ENCODE data around the gene AJM1.

Gene AJM1

GRCh38 chr9:136826188-136826541 lies 16.1 kb upstream of the AJM1 start:
- Histone ChIP-seq H3K4me1 (ENCODE audit: control insufficient read depth, low read length) (no peaks in the 10 kb centered on the region), H3K36me3 (ENCODE audit: control insufficient read depth, low read length) (peaks cover 78% of the 10 kb centered on the region), H3K79me2 (ENCODE audit: control insufficient read depth, low read length) (peaks cover 12% of the 10 kb centered on the region), H3K27me3 (ENCODE audit: control insufficient read depth, low read length) (no peaks in the 10 kb centered on the region), H3K9me3 (ENCODE audit: control insufficient read depth, insufficient read depth, low read length) (no peaks in the 10 kb centered on the region), H3K4me2 (ENCODE audit: low read length) (no peak overlapping the region), H3K9me2 (replicated peaks; ENCODE audit: control insufficient read depth, low read length) (no peaks in the 10 kb centered on the region), H3K27ac (ENCODE audit: low read depth, low read length) (no peak overlapping the region), H3K4me3 (ENCODE audit: low read length) (no peak overlapping the region), H4K20me1 (ENCODE audit: control insufficient read depth, insufficient read depth, low read depth, low read length) (no peaks in the 10 kb centered on the region; the same call in 1 of the 2 replicates), H3F3A (ENCODE audit: control insufficient read depth, insufficient read depth) (no peaks in the 10 kb centered on the region)
- TF ChIP-seq EZH2phosphoT487 (IDR thresholded peaks at IDR 0.05; ENCODE audit: borderline replicate concordance, low read length) = no peak
- TF ChIP-seq CTCF (IDR thresholded peaks at IDR 0.05; ENCODE audit: low read depth, low read length, poor library complexity, severe bottlenecking) = no peak

- no peaks in the 10 kb centered on the region for H3F3A ChIP-seq (ENCODE audit: control insufficient read depth, insufficient read depth)
- H3K9me3 ChIP-seq (ENCODE audit: control insufficient read depth, insufficient read depth, low read length) = no peaks in the 10 kb centered on the region
- peaks cover 85% of the 10 kb centered on the region for H3K36me3 ChIP-seq (ENCODE audit: control insufficient read depth, low read length)
These were observed 15.3 kb upstream of the AJM1 start for GRCh38 chr9:136826703-136827582.

GRCh38 chr9:136827794-136828473 lies 14.3 kb upstream of the AJM1 start:
- no peaks in the 10 kb centered on the region; the same call in 1 of the 2 replicates for H4K20me1 ChIP-seq (ENCODE audit: control insufficient read depth, insufficient read depth, low read depth, low read length)
- TF ChIP-seq CTCF (IDR thresholded peaks at IDR 0.05; ENCODE audit: low read depth, low read length, poor library complexity, severe bottlenecking) (no peak), EZH2phosphoT487 (IDR thresholded peaks at IDR 0.05; ENCODE audit: borderline replicate concordance, low read length) (no peak)
- no peaks in the 10 kb centered on the region for H3K27me3 ChIP-seq (ENCODE audit: control insufficient read depth, low read length)
- H3K9me2 ChIP-seq (replicated peaks; ENCODE audit: control insufficient read depth, low read length) = no peaks in the 10 kb centered on the region
- H3K4me2 ChIP-seq (ENCODE audit: low read length) = no peak overlapping the region
- H3K36me3 ChIP-seq (ENCODE audit: control insufficient read depth, low read length) = peaks cover 94% of the 10 kb centered on the region
- H3K27ac ChIP-seq (ENCODE audit: low read depth, low read length) = no peak overlapping the region
- no peaks in the 10 kb centered on the region for H3F3A ChIP-seq (ENCODE audit: control insufficient read depth, insufficient read depth)
- H3K9me3 ChIP-seq (ENCODE audit: control insufficient read depth, insufficient read depth, low read length) = no peaks in the 10 kb centered on the region
- H3K79me2 ChIP-seq (ENCODE audit: control insufficient read depth, low read length) = no peaks in the 10 kb centered on the region; the same call in none of the 2 replicates
- no peak overlapping the region for H3K4me3 ChIP-seq (ENCODE audit: low read length)
- no peaks in the 10 kb centered on the region for H3K4me1 ChIP-seq (ENCODE audit: control insufficient read depth, low read length)

More at GRCh38 chr9:136826703-136827582, 15.3 kb upstream of the AJM1 start:
- Histone ChIP-seq H3K27me3 (ENCODE audit: control insufficient read depth, low read length) (no peaks in the 10 kb centered on the region), H3K9me2 (replicated peaks; ENCODE audit: control insufficient read depth, low read length) (no peaks in the 10 kb centered on the region), H3K27ac (ENCODE audit: low read depth, low read length) (no peak overlapping the region), H3K4me3 (ENCODE audit: low read length) (no peak overlapping the region), H3K4me2 (ENCODE audit: low read length) (no peak overlapping the region), H4K20me1 (ENCODE audit: control insufficient read depth, insufficient read depth, low read depth, low read length) (no peaks in the 10 kb centered on the region; the same call in 1 of the 2 replicates), H3K79me2 (ENCODE audit: control insufficient read depth, low read length) (peaks cover 7% of the 10 kb centered on the region), H3K4me1 (ENCODE audit: control insufficient read depth, low read length) (no peaks in the 10 kb centered on the region)
- TF ChIP-seq EZH2phosphoT487 (IDR thresholded peaks at IDR 0.05; ENCODE audit: borderline replicate concordance, low read length) (no peak), CTCF (IDR thresholded peaks at IDR 0.05; ENCODE audit: low read depth, low read length, poor library complexity, severe bottlenecking) (no peak)
